Esophagus muscularis mucosa (tissue), 3 donors: ENCODE results near the gene SLC35F3.

Experiments used
- POLR2A ChIP-seq: fragments of 450-650 bp; IDR thresholded peaks from one replicate; pipeline ENCODE4 v1.6.1; 2017; ENCODE audit warnings: antibody characterized with exemption, moderate library complexity, mild to moderate bottlenecking, low read depth
- POLR2AphosphoS5 ChIP-seq, 2 donors: sonication (generic); formaldehyde crosslinking; IDR thresholded peaks; one replicate each; pipeline ENCODE4 v1.6.1; 2017; ENCODE audit warnings: antibody characterized with exemption in 2 of 2
- TF ChIP-seq, protein P1 (sequence below), 3 experiments: fragments of 200-600 bp in 2 of 3; fragments of 450-650 bp in 1 of 3; sonication (generic) in 2 of 3; IDR thresholded peaks; one replicate each; pipeline ENCODE4 v1.5.1; 2017 to 2019; ENCODE audit warnings: antibody characterized with exemption in 3 of 3, mild to moderate bottlenecking in 2 of 3, moderate library complexity in 1 of 3

DNA sequence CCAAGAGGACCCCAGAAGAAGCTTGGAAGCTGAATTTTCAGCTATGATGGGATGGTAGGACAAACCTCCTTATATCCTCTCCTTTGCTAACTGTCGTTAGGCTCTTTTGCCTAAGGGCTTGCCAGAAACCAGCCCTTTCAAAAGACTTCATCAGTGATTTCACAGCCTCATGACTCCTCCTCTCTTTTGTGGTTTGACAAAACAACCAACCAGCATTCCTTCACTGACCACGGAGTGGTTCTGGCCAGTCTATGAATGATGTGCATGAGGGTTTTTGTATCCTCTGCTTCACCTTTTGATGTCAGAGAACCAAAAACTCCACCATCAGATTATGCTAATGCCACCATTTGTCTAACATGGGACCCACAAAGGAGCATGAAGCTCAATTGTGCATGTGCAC, 351.9 kb downstream of the SLC35F3 start:
- TF ChIP-seq POLR2A (no peak), POLR2AphosphoS5 (IDR thresholded peaks at IDR 0.05) (no peak)
- TF ChIP-seq, protein P1, sequence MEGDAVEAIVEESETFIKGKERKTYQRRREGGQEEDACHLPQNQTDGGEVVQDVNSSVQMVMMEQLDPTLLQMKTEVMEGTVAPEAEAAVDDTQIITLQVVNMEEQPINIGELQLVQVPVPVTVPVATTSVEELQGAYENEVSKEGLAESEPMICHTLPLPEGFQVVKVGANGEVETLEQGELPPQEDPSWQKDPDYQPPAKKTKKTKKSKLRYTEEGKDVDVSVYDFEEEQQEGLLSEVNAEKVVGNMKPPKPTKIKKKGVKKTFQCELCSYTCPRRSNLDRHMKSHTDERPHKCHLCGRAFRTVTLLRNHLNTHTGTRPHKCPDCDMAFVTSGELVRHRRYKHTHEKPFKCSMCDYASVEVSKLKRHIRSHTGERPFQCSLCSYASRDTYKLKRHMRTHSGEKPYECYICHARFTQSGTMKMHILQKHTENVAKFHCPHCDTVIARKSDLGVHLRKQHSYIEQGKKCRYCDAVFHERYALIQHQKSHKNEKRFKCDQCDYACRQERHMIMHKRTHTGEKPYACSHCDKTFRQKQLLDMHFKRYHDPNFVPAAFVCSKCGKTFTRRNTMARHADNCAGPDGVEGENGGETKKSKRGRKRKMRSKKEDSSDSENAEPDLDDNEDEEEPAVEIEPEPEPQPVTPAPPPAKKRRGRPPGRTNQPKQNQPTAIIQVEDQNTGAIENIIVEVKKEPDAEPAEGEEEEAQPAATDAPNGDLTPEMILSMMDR (IDR thresholded peaks at IDR 0.05), result no peak
